Liver (tissue), 9 donors: ENCODE data around the gene HAVCR1. TPM values are rescaled to one million over a fixed set of nuclear protein-coding genes. Genes with fewer than 3 reads are reported as not detected.

ENCODE experiments used
- DNase-seq: peaks from one replicate; pipeline ENCODE4 v3.0.0-alpha.2; 2017; ENCODE audit warnings: low spot score
- H3K27ac ChIP-seq, 2 donors: one replicate each; pipeline ENCODE4 v1.7.0; 2013; ENCODE audit warnings: inconsistent platforms in 2 of 2, low read length in 2 of 2, control low read depth in 1 of 2, low read depth in 1 of 2, mild to moderate bottlenecking in 1 of 2
- H3K27me3 ChIP-seq, 4 donors: one replicate each; pipeline versions ENCODE4 v1.6.1 to v1.7.0; 2013; ENCODE audit warnings: low read length in 3 of 4, inconsistent platforms in 1 of 4, mild to moderate bottlenecking in 1 of 4, moderate library complexity in 1 of 4; ENCODE audit not compliant: control insufficient read depth in 4 of 4, insufficient read depth in 4 of 4
- H3K36me3 ChIP-seq, 4 donors: one replicate each; pipeline versions ENCODE4 v1.6.1 to v1.7.0; 2013; ENCODE audit warnings: low read length in 3 of 4, mild to moderate bottlenecking in 3 of 4, low read depth in 1 of 4, moderate library complexity in 1 of 4; ENCODE audit not compliant: control insufficient read depth in 4 of 4, insufficient read depth in 3 of 4
- H3K4me1 ChIP-seq, 4 donors: one replicate each; pipeline versions ENCODE4 v1.6.1 to v1.7.0; 2013; ENCODE audit warnings: low read length in 3 of 4, mild to moderate bottlenecking in 3 of 4, moderate library complexity in 1 of 4; ENCODE audit not compliant: control insufficient read depth in 4 of 4, insufficient read depth in 4 of 4
- H3K4me3 ChIP-seq, 3 donors: one replicate each; pipeline versions ENCODE4 v1.6.1 to v1.7.0; 2013; ENCODE audit warnings: low read length in 3 of 3, control low read depth in 1 of 3, low read depth in 1 of 3, mild to moderate bottlenecking in 1 of 3
- H3K9ac ChIP-seq, 2 donors: one replicate each; pipeline ENCODE4 v1.7.0; 2013; ENCODE audit warnings: low read length in 2 of 2, mild to moderate bottlenecking in 2 of 2, moderate library complexity in 2 of 2, control low read depth in 1 of 2, low read depth in 1 of 2
- H3K9me3 ChIP-seq, 4 donors: one replicate each; pipeline versions ENCODE4 v1.6.1 to v1.7.0; 2013; ENCODE audit warnings: low read length in 3 of 4; ENCODE audit not compliant: control insufficient read depth in 4 of 4
- ATF3 ChIP-seq: IDR thresholded peaks from 2 replicates; pipeline ENCODE4 v1.6.1; 2016; ENCODE audit warnings: antibody characterized with exemption
- CTCF ChIP-seq: fragments of 150-350 bp; IDR thresholded peaks from 2 replicates; pipeline ENCODE4 v1.5.1; 2017; ENCODE audit warnings: improper control_type of control experiment, low read depth, low read length; ENCODE audit not compliant: missing input control
- EGR1 ChIP-seq, 2 donors: IDR thresholded peaks; 2 replicates each; pipeline ENCODE4 v1.6.1; 2016 to 2018; ENCODE audit warnings: antibody characterized with exemption in 2 of 2, low read depth in 2 of 2
- FOXA1 ChIP-seq: IDR thresholded peaks from 2 replicates; pipeline ENCODE4 v1.6.1; 2016; ENCODE audit warnings: antibody characterized with exemption
- FOXA2 ChIP-seq: IDR thresholded peaks from 2 replicates; pipeline ENCODE4 v1.6.1; 2016; ENCODE audit warnings: antibody characterized with exemption
- HNF4A ChIP-seq, 2 donors: conservative IDR thresholded peaks; 2 replicates each; pipeline ENCODE4 v1.6.1; 2016; ENCODE audit warnings: antibody characterized with exemption in 2 of 2, mild to moderate bottlenecking in 2 of 2
- HNF4G ChIP-seq: IDR thresholded peaks from 2 replicates; pipeline ENCODE4 v1.6.1; 2016; ENCODE audit warnings: antibody characterized with exemption
- JUND ChIP-seq, 2 donors: IDR thresholded peaks; 2 replicates each; pipeline ENCODE4 v1.6.1; 2016; ENCODE audit warnings: antibody characterized with exemption in 2 of 2
- MAX ChIP-seq: IDR thresholded peaks from 2 replicates; pipeline ENCODE4 v1.6.1; 2016; ENCODE audit warnings: antibody characterized with exemption
- NR2F2 ChIP-seq: IDR thresholded peaks from 2 replicates; pipeline ENCODE4 v1.6.1; 2016; ENCODE audit warnings: antibody characterized with exemption
- REST ChIP-seq: IDR thresholded peaks from 2 replicates; pipeline ENCODE4 v1.6.1; 2016; ENCODE audit warnings: antibody characterized with exemption, mild to moderate bottlenecking
- RXRA ChIP-seq, 2 donors: IDR thresholded peaks; 2 replicates each; pipeline ENCODE4 v1.6.1; 2017 to 2018; ENCODE audit warnings: antibody characterized with exemption in 2 of 2, mild to moderate bottlenecking in 1 of 2
- SP1 ChIP-seq: IDR thresholded peaks from 2 replicates; pipeline ENCODE4 v1.6.1; 2018; ENCODE audit warnings: antibody characterized with exemption, mild to moderate bottlenecking
- TAF1 ChIP-seq: conservative IDR thresholded peaks from 2 replicates; pipeline ENCODE4 v1.6.1; 2016; ENCODE audit warnings: antibody characterized with exemption, mild to moderate bottlenecking
- YY1 ChIP-seq: IDR thresholded peaks from 2 replicates; pipeline ENCODE4 v1.6.1; 2016; ENCODE audit warnings: antibody characterized with exemption, mild to moderate bottlenecking
- ZBTB33 ChIP-seq: IDR thresholded peaks from 2 replicates; pipeline ENCODE4 v1.6.1; 2016; ENCODE audit warnings: antibody characterized with exemption
- whole genome bisulfite sequencing: extraction: QIAGEN DNeasy Blood & Tissue Kit; methylation state at CpG from one replicate; pipeline ENCODE4 v1.1.7; 2013; 5-methylcytosine and 5-hydroxymethylcytosine counted together
- polyA plus RNA-seq, 2 donors: library from polyadenylated mRNA; stranded (reverse) in 1 of 2; unstranded in 1 of 2; fragments of 200-250 nt in 1 of 2; fragments of >200 nt in 1 of 2; fragmentation: Nextera tagmentation in 1 of 2; extraction: Ambion mirVana in 1 of 2; gene quantifications; one replicate each; pipeline versions ENCODE4 v1.2.1 to v1.2.3, GENCODE V29; 2013 to 2015
- total RNA-seq, 2 donors: library from RNA; depleted of rRNA; stranded (reverse); fragments of >200 nt; gene quantifications; one replicate each; pipeline ENCODE4 v1.2.3, GENCODE V29; 2014
- donor health status: healthy.
- donor health status: healthy.
- donor health status: healthy.
- donor health status: healthy.
- donor health status: healthy.

Gene HAVCR1
- total and polyA plus RNA-seq, 4 donors = 0.07 to 2.8 (median 0.17) TPM; not detected in 1

GRCh38 chr5:157050050-157050449, 8.9 kb downstream of the HAVCR1 start:
- Histone ChIP-seq H3K9me3 (no peaks in the 10 kb centered on the region), H3K9ac (no peak overlapping the region), H3K36me3 (no peaks in the 10 kb centered on the region), H3K4me1 (no peaks in the 10 kb centered on the region), H3K27ac (no peak overlapping the region), H3K27me3 (no peaks in the 10 kb centered on the region), H3K4me3 (no peak overlapping the region)
- TF ChIP-seq JUND (IDR thresholded peaks at IDR 0.05) (no peak), RXRA (IDR thresholded peaks at IDR 0.05) (no peak), TAF1 (no peak), YY1 (no peak), SP1 (no peak), FOXA1 (no peak), HNF4G (no peak), MAX (no peak)
- DNase-seq = no peak
- 76% methylated on average over 5 of the region's 5 CpGs for whole genome bisulfite sequencing

GRCh38 chr5:157049605-157050004, 9.3 kb downstream of the HAVCR1 start:
- no peak overlapping the region for H3K9ac ChIP-seq
- H3K9me3 ChIP-seq = no peaks in the 10 kb centered on the region
- H3K4me3 ChIP-seq = no peak overlapping the region
- H3K27me3 ChIP-seq = no peaks in the 10 kb centered on the region
- no peaks in the 10 kb centered on the region for H3K36me3 ChIP-seq
- no peak for DNase-seq
- no peak for TF ChIP-seq FOXA1
- TF ChIP-seq NR2F2 = no peak
- TF ChIP-seq RXRA (IDR thresholded peaks at IDR 0.05) = no peak
- TF ChIP-seq JUND (IDR thresholded peaks at IDR 0.05) = no peak
- no peak for TF ChIP-seq HNF4A (conservative IDR thresholded peaks at IDR 0.05)
- TF ChIP-seq REST = no peak
- TF ChIP-seq MAX = no peak
- no peak for TF ChIP-seq EGR1 (IDR thresholded peaks at IDR 0.05; ENCODE audit: low read depth in 2 of 2)
- TF ChIP-seq TAF1 = no peak
- no peak overlapping the region for H3K27ac ChIP-seq
- H3K4me1 ChIP-seq = no peaks in the 10 kb centered on the region
- 61% methylated on average over 1 of the region's 1 CpG for WGBS

- Histone ChIP-seq H3K9ac (no peak overlapping the region), H3K9me3 (no peaks in the 10 kb centered on the region), H3K36me3 (no peaks in the 10 kb centered on the region), H3K4me1 (no peaks in the 10 kb centered on the region), H3K27me3 (no peaks in the 10 kb centered on the region), H3K4me3 (no peak overlapping the region), H3K27ac (no peak overlapping the region)
- no peak for TF ChIP-seq HNF4G
- no peak for TF ChIP-seq MAX
- TF ChIP-seq FOXA2 = no peak
- TF ChIP-seq CTCF = no peak
- TF ChIP-seq ATF3 = no peak
- no peak for TF ChIP-seq ZBTB33
- no peak for TF ChIP-seq FOXA1
- TF ChIP-seq SP1 = no peak
- TF ChIP-seq REST = no peak
- WGBS = 91% methylated on average over 5 of the region's 5 CpGs
- DNase-seq = no peak
Measured at GRCh38 chr5:157047898-157048297, 11.0 kb downstream of the HAVCR1 start.
